UCSD-AML1 (cell line): ENCODE results near the gene BDKRB2.
"Not testable (repeated sequence)": the region's sequence is repeated elsewhere in the genome, so short reads cannot be mapped to it uniquely, and the experiment has no call there.

Experiments
- DNase-seq: peaks from one replicate; lab custom pipeline; 2025; ENCODE audit not compliant: unreplicated experiment; lab: John Stamatoyannopoulos, UW

The BDKRB2 gene

DNA sequence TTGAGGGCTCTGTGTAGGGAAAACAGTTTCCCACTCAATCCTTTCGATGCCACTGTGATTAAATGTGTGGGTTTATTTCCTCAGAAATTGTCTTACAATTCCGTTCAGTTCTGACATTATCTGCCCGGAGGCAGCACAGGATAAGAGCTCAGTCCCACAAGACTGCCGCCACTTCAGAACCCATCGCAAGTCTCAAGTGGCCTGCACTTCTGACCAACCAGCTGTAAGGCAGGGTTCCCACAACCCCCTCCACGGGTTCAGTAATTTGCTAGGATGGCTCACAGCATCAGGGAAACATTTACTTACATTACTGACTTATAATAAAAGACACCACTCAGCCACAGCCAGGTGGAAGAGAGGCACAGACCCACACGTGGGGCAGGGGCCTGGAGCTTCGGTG, 17.2 kb downstream of the BDKRB2 start:
- DNase-seq, result no peak

DNA sequence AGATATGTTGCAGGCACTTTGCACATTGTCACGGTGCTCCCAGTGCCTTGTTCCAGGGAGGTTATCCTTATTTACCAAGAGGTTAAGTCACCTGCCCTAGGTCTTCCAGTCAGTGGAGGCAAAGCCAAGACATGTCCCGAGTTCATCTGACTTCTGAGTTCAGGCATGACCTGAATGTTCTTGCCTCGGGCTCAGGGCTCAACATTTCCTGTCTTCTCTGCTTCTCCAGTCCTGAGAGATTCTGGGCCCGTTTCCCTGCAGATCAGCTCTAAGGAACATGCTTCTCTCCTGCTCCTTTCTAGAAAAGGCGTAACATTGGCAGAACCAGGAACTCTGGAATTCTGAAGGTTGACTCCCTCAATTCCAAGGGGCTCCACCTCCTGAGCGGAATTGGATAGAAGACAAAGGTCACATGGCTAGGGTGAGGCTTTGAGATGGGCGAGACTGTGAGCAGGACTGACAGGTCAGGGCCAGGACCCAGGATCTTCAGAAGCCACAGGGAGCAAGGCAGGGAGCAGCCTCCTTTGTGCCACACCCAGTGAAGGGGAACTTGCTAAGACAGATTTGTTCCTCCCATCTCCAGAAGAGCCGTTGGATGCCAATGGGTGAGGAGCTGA, 19.9 kb downstream of the BDKRB2 start:
- DNase-seq, result no peak

GRCh38 chr14:96225213-96225612, 20.6 kb downstream of the BDKRB2 start:
- DNase-seq, result no peak

- no peak for DNase-seq
These were observed 21.1 kb downstream of the BDKRB2 start for GRCh38 chr14:96225745-96226151.

GRCh38 chr14:96227428-96227827, 22.8 kb downstream of the BDKRB2 start:
- no peak for DNase-seq

- DNase-seq, result no peak
These were observed 24.7 kb downstream of the BDKRB2 start for GRCh38 chr14:96229315-96229714.

- no peak for DNase-seq
These were observed 26.4 kb downstream of the BDKRB2 start for GRCh38 chr14:96231056-96231455.

- no peak for DNase-seq
These were observed 27.0 kb downstream of the BDKRB2 start for GRCh38 chr14:96231526-96232130.

DNA sequence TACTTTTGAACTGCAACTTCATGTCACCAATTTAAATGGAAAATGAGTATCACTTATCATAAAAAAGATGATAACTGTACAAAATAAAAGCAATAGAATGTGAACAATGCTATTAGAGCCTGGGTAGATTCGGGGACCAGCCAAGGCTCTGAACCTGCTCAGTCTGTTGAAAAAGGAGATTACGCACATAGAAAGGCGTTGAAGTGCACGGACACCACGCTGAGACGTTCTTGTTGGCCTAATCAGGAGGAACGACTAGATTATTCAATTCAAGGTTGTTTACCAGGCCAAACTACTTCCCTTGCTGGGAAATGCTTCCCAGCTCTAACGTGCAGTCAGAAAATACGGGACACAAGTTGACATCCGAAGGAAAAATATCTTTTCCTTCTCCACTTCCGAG, 27.9 kb downstream of the BDKRB2 start:
- DNase-seq, result no peak

DNA sequence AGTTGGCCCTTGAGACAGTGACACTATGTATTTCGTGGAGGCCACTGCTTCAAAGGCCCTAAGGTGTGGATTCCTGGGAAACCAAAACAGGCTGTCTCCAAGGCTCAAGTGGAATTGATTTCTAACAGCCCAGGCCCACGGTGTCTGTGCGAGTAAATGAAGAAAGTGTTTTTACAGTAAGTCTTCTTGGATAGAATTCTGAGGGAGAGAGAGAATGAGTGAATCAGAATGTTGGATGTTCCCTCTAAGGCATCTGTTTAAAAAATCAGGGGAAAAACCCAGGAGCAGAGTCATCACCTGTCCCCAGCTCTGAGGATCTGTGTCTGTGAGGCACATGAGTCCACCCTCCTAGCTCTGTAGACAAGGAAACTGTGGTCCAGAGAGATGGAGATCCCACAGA, 29.0 kb downstream of the BDKRB2 start:
- DNase-seq, result no peak

GRCh38 chr14:96235426-96235825, 30.8 kb downstream of the BDKRB2 start:
- no peak for DNase-seq

- no peak for DNase-seq
These were observed 33.0 kb downstream of the BDKRB2 start for GRCh38 chr14:96237641-96238040.

DNA sequence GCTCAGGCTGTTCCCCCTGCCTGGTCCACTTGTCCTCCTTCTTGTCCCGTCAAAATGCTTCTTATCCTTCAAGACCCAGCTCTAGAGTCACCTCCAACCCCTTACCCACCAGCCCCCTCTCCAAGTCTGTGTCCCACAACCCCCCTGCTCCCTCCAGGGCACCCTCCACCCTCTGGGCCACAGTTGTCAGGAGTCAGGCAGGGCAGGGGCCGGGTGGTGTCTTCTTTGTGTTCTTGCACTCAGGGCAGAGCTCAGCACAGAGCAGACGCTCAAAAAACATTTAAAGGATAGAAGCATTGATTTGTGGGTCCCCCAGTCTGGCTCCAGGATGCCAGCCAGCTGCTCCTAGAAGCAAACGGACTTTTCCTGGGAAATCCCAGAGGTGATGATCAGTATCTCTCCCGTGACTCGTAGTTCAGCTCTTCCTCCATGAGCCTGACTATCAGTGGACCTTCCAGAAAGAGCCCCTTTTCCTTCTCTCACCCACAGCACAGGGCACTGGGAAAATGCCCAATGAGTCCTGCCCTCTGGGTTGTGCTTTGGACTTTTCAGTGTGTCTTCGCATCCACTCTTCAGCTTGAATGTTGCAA, 34.1 kb downstream of the BDKRB2 start:
- DNase-seq, result no peak

GRCh38 chr14:96239711-96240141, 35.1 kb downstream of the BDKRB2 start:
- DNase-seq, result no peak

- DNase-seq, result no peak
These were observed 36.0 kb downstream of the BDKRB2 start for GRCh38 chr14:96240641-96241040.

- DNase-seq, result no peak
These were observed 37.5 kb downstream of the BDKRB2 start for GRCh38 chr14:96242126-96242525.

GRCh38 chr14:96243785-96244184, 39.1 kb downstream of the BDKRB2 start:
- DNase-seq, result no peak

DNA sequence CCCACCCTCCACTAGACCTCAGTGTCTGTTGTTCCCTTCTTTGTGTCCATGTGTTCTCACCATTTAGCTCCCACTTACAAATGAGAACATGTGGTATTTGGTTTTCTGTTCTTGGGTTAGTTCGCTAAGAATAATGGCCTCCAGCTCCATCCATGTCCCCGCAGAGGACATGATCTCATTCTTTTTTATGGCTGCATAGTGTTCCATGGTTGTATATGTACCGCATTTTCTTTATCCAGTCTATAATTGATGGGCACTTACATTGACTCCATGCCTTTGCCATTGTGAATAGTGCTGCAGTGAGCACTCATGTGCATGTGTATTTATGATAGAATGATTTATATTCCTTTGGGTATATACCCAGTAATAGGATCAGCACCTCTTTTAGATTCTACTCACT, 40.4 kb downstream of the BDKRB2 start:
- DNase-seq, result not testable (repeated sequence)

DNA sequence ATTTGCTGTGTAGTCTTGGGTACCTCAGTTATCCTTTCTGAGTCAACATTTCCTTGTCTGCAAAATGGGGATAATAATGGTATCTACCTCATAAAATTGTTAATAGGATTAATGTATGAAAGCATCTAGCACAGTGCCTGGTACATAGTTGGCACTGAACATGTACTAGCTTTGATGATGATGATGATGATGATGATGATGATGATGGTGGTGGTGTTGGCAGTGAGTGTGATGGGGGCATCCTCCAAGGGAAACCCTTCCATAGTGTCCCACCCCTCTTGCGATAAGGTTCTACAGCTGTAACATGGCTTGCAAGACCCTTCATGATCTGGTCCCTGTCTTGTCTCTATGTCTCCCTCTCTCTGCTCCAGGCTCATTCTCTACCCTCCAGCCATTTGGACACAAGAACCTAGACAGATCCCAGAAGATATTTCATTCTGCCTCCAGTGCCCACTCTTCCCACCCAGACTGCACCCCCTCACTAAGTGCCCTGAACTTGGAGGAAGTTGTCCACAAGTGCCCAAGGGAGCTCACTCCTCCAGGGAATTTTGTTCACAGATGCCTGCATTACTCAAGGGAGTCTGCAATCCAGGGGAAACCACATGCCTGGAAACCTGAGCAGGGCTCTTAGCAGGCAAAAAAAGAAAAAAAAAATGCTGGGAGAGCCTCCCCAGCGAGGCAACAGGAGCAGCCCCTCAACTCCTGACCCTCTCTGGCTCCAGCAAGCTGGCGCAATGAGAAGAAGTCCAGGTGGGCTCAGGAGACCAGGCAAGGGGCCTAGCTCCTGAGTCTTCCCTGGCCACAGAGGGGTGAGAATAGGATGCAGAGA, 41.3 kb downstream of the BDKRB2 start:
- DNase-seq, result no peak

DNA sequence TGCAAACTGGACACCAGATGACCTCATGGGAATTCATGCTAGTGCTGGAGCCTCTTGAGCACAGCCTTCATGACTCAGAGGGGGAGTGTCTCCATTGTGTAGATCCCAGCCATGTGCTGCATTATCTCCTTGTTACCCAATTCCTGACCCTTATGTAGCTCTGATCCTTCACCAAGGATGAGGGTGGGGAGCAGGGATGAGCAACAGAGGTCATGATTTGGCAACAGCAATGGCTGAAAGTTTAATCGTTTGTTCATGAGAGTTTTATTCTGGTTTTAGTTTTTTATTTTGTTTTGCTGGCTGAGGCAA, 41.9 kb downstream of the BDKRB2 start:
- DNase-seq, result no peak

- no peak for DNase-seq
These were observed 42.4 kb downstream of the BDKRB2 start for GRCh38 chr14:96247031-96247430.

DNA sequence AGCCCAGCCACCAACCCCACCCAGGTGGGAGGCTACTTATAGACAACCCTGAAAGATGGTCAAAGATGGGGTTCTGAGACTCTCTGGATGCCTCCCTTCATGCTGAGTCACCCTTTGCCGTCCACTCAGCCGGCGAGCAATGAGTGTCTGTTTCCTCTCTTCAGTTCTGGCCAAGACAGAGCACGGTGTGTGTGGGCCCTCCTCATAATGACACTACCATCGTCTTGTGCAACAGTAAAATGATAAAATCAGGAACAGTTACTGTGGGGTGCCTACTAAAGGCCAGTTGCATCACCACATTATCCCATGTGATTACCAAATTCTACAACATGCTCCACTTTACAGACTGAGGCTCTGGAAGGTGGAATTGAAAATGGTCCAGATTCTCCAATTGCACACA, 44.4 kb downstream of the BDKRB2 start:
- no peak for DNase-seq
